ENCODE results near the gene DNM3. TPM values are rescaled to one million over a fixed set of nuclear protein-coding genes. Genes with fewer than 3 reads are reported as not detected.

DNM3 gene
- total RNA-seq, 1 experiment from 2014 or later: 2.7 TPM

- H3K4me3 Mint-ChIP-seq: no peak overlapping the region
- Histone ChIP-seq H3K56ac (ENCODE audit: insufficient read length, low read depth, low read length) (no peak overlapping the region), H2AK5ac (ENCODE audit: insufficient read length, low read length) (no peak overlapping the region), H4K5ac (ENCODE audit: insufficient read length, low read depth, low read length) (no peak overlapping the region), H3K23me2 (ENCODE audit: insufficient read length, low read depth, low read length, poor library complexity, severe bottlenecking) (no peaks in the 10 kb centered on the region), H2BK20ac (ENCODE audit: low read depth, low read length, poor library complexity, severe bottlenecking) (no peak overlapping the region), H2BK120ac (ENCODE audit: low read depth, low read length, poor library complexity, severe bottlenecking) (no peak overlapping the region), H3K4me2 (ENCODE audit: insufficient read depth, insufficient read length, low read length) (no peak overlapping the region), H3K23ac (ENCODE audit: insufficient read length, low read depth, low read length) (no peak overlapping the region), H3K4me1 (ENCODE audit: insufficient read depth, low read length) (0 out of 2 replicates have a peak, but pooled peaks cover 2% of the 10 kb centered on the region), H4K91ac (ENCODE audit: insufficient read length, low read depth, low read length) (no peak overlapping the region), H3K79me2 (ENCODE audit: insufficient read depth, low read length) (no peaks in the 10 kb centered on the region), H3T11ph (ENCODE audit: low read length) (no peak overlapping the region), H3K27me3 (ENCODE audit: insufficient read depth, low read length) (no peaks in the 10 kb centered on the region), H2BK12ac (ENCODE audit: insufficient read length, low read depth, low read length) (no peak overlapping the region), H3K79me1 (ENCODE audit: insufficient read depth, low read depth, low read length, poor library complexity, severe bottlenecking) (no peaks in the 10 kb centered on the region), H3K27ac (ENCODE audit: insufficient read length, low read depth, low read length) (no peak overlapping the region), H3K14ac (ENCODE audit: insufficient read depth, low read length) (no peak overlapping the region), H3K4ac (ENCODE audit: low read depth, low read length) (no peak overlapping the region), H2BK5ac (ENCODE audit: insufficient read length, low read length) (no peak overlapping the region), H2BK15ac (ENCODE audit: low read depth, low read length) (no peak overlapping the region), H3K9me3 (ENCODE audit: control insufficient read depth, low read depth, low read length) (no peaks in the 10 kb centered on the region), H4K8ac (replicated peaks; ENCODE audit: insufficient read length, low read depth, low read length) (no peak overlapping the region), H3K18ac (ENCODE audit: insufficient read length, low read depth, low read length) (no peak overlapping the region), H3K9ac (ENCODE audit: extremely low read depth, insufficient read length, low read length) (no peak overlapping the region), H2AFZ (ENCODE audit: low read length) (no peak overlapping the region), H4K20me1 (ENCODE audit: control insufficient read depth, insufficient read depth, insufficient read length) (no peaks in the 10 kb centered on the region)
- H3K27me3 Mint-ChIP-seq (ENCODE audit: low read depth): no peaks in the 10 kb centered on the region
- DNase-seq: no peak
- H3K9me3 Mint-ChIP-seq: no peaks in the 10 kb centered on the region
- H3K4me1 Mint-ChIP-seq: peaks cover 28 to 32% of the 10 kb centered on the region in 2 experiments
- no peaks in the 10 kb centered on the region for H3K36me3 Mint-ChIP-seq (ENCODE audit: insufficient read depth in 1 of 3, low read depth in 3 of 3)
- TF ChIP-seq CTCF (conservative IDR thresholded peaks at IDR 0.05): no peak
- no CpG with 5 or more reads among the region's 17 CpGs for WGBS (ENCODE audit: extremely low coverage, insufficient read length, low lambda C conversion rate)
- H3K27ac Mint-ChIP-seq: no peak overlapping the region
Observed at GRCh38 chr1:171803461-171804022, 37.8 kb upstream of the DNM3 start.
